ENCODE measurements around the gene GDI2. TPM values are rescaled to one million over a fixed set of nuclear protein-coding genes. Genes with fewer than 3 reads are reported as not detected.

GDI2 gene
- total RNA-seq, 2 experiments from 2014 or later, result 265 to 292 TPM

GRCh38 chr10:5751601-5752253, 61.5 kb downstream of the GDI2 start:
- CTCF ChIA-PET (ENCODE audit: unreplicated experiment), result no interaction called here
- no TSS peak for BruUV-seq (replicated peaks)
- no peak for DNase-seq (ENCODE audit: low spot score)
- H3K79me2 ChIP-seq (ENCODE audit: insufficient read depth, low read depth, low read length), result peaks cover 20% of the 10 kb centered on the region; the same call in 1 of the 2 replicates
- H2AFZ ChIP-seq (ENCODE audit: low read length), result no peak overlapping the region
- no peaks in the 10 kb centered on the region for H4K20me1 ChIP-seq (ENCODE audit: insufficient read depth, low read length)
- peaks cover 99% of the 10 kb centered on the region for H3K36me3 ChIP-seq (ENCODE audit: insufficient read depth, low read length)
- H3K4me1 ChIP-seq (ENCODE audit: insufficient read depth, low read length, poor library complexity, severe bottlenecking), result no peaks in the 10 kb centered on the region
- TF ChIP-seq EZH2phosphoT487 (IDR thresholded peaks at IDR 0.05; ENCODE audit: borderline replicate concordance, low read depth, low read length) (no peak), CTCF (conservative IDR thresholded peaks at IDR 0.05; ENCODE audit: low read length) (no peak)
- intact Hi-C loops (cut with micrococcal nuclease; ENCODE audit: unreplicated experiment), result no loop called here
- H3K9me2 ChIP-seq (ENCODE audit: insufficient read depth, low read length), result no peaks in the 10 kb centered on the region
- H3K9me3 ChIP-seq (ENCODE audit: low read length), result no peaks in the 10 kb centered on the region
- H3K4me2 ChIP-seq (ENCODE audit: low read length), result no peak overlapping the region
- no peak overlapping the region for H3K4me3 ChIP-seq (ENCODE audit: low read depth, low read length, poor library complexity, severe bottlenecking)
- POLR2A ChIA-PET, result no interaction called here
- H3K27ac ChIP-seq (ENCODE audit: low read depth, low read length, poor library complexity, severe bottlenecking), result no peak overlapping the region

GRCh38 chr10:5748394-5748803, 64.8 kb downstream of the GDI2 start:
- no TSS peak for BruUV-seq (replicated peaks)
- no peaks in the 10 kb centered on the region for H4K20me1 ChIP-seq (ENCODE audit: insufficient read depth, low read length)
- TF ChIP-seq EZH2phosphoT487 (IDR thresholded peaks at IDR 0.05; ENCODE audit: borderline replicate concordance, low read depth, low read length) (no peak), CTCF (conservative IDR thresholded peaks at IDR 0.05; ENCODE audit: low read length) (no peak)
- H2AFZ ChIP-seq (ENCODE audit: low read length), result no peak overlapping the region
- peaks cover 100% of the 10 kb centered on the region for H3K36me3 ChIP-seq (ENCODE audit: insufficient read depth, low read length)
- H3K9me2 ChIP-seq (ENCODE audit: insufficient read depth, low read length), result no peaks in the 10 kb centered on the region
- CTCF ChIA-PET (ENCODE audit: unreplicated experiment), result interaction anchor here (0.6 kb wide), 1 partner anchor 30 kb away, joined by 3 read pairs; no protein-coding TSS in a partner anchor
- no peak overlapping the region for H3K4me2 ChIP-seq (ENCODE audit: low read length)
- H3K27ac ChIP-seq (ENCODE audit: low read depth, low read length, poor library complexity, severe bottlenecking), result no peak overlapping the region
- no peaks in the 10 kb centered on the region for H3K9me3 ChIP-seq (ENCODE audit: low read length)
- intact Hi-C loops (cut with micrococcal nuclease; ENCODE audit: unreplicated experiment), result loop anchor here (10.0 kb wide), 1 partner anchor 304 kb away; no protein-coding TSS in a partner anchor
- POLR2A ChIA-PET, result no interaction called here
- no peaks in the 10 kb centered on the region for H3K4me1 ChIP-seq (ENCODE audit: insufficient read depth, low read length, poor library complexity, severe bottlenecking)
- peaks cover 20% of the 10 kb centered on the region; the same call in 1 of the 2 replicates for H3K79me2 ChIP-seq (ENCODE audit: insufficient read depth, low read depth, low read length)
- no peak for DNase-seq (ENCODE audit: low spot score)
- no peak overlapping the region for H3K4me3 ChIP-seq (ENCODE audit: low read depth, low read length, poor library complexity, severe bottlenecking)

- H3K4me1 ChIP-seq (ENCODE audit: insufficient read depth, low read length, poor library complexity, severe bottlenecking), result peaks cover 9% of the 10 kb centered on the region
- TF ChIP-seq EZH2phosphoT487 (IDR thresholded peaks at IDR 0.05; ENCODE audit: borderline replicate concordance, low read depth, low read length), result no peak
- no peak for TF ChIP-seq CTCF (conservative IDR thresholded peaks at IDR 0.05; ENCODE audit: low read length)
- DNase-seq (ENCODE audit: low spot score), result no peak
- H3K79me2 ChIP-seq (ENCODE audit: insufficient read depth, low read depth, low read length), result peaks cover 34% of the 10 kb centered on the region; the same call in 1 of the 2 replicates
- H3K9me3 ChIP-seq (ENCODE audit: low read length), result no peaks in the 10 kb centered on the region
- H3K36me3 ChIP-seq (ENCODE audit: insufficient read depth, low read length), result peaks cover 100% of the 10 kb centered on the region
- intact Hi-C loops (cut with micrococcal nuclease; ENCODE audit: unreplicated experiment), result loop anchor here (10.0 kb wide), 1 partner anchor 301 kb away; no protein-coding TSS in a partner anchor
- POLR2A ChIA-PET, result interaction anchor here (0.7 to 1.4 kb wide), 6 partner anchors 10 to 285 kb away, joined by 3 to 6 read pairs (median 3); no protein-coding TSS in a partner anchor
- BruUV-seq (replicated peaks), result no TSS peak
- H3K27ac ChIP-seq (ENCODE audit: low read depth, low read length, poor library complexity, severe bottlenecking), result no peak overlapping the region
- no peak overlapping the region for H3K4me3 ChIP-seq (ENCODE audit: low read depth, low read length, poor library complexity, severe bottlenecking)
- CTCF ChIA-PET (ENCODE audit: unreplicated experiment), result no interaction called here
- H4K20me1 ChIP-seq (ENCODE audit: insufficient read depth, low read length), result no peaks in the 10 kb centered on the region
- no peak overlapping the region for H2AFZ ChIP-seq (ENCODE audit: low read length)
- no peaks in the 10 kb centered on the region for H3K9me2 ChIP-seq (ENCODE audit: insufficient read depth, low read length)
- no peak overlapping the region for H3K4me2 ChIP-seq (ENCODE audit: low read length)
Observed at GRCh38 chr10:5746197-5746596, 67.0 kb downstream of the GDI2 start.

Data from OCI-LY7 (cell line).